AG04449 (cell line): ENCODE results near the gene RNU11.
A peak's percentile ranks its signal among the peaks of the same experiment; 100 is the strongest.

Experiments
- CTCF ChIA-PET: fragments of 350-600 bp; formaldehyde crosslinking; extraction: SDS; loops from one replicate; lab custom pipeline; 2021; ENCODE audit warnings: antibody characterized with exemption; lab: Yijun Ruan, JAX
- POLR2A ChIA-PET: fragments of 400-600, 350-600 bp; formaldehyde crosslinking; extraction: SDS; loops from one replicate; lab custom pipeline; 2020; ENCODE audit warnings: antibody characterized with exemption, inconsistent platforms; lab: Yijun Ruan, JAX
- DNase-seq: peaks from one replicate; pipeline ENCODE4 v3.0.0-alpha.2; 2010; ENCODE audit warnings: low read depth, low spot score
- H3K4me3 ChIP-seq: 2 replicates; pipeline ENCODE4 v1.5.1; 2011; ENCODE audit warnings: low read depth, mild to moderate bottlenecking, control low read depth, low read length
- TF ChIP-seq, protein P1 (sequence below): IDR thresholded peaks from one replicate; pipeline ENCODE4 v1.5.1; 2011; ENCODE audit warnings: mild to moderate bottlenecking, moderate library complexity, low read length, control low read depth, inconsistent platforms; ENCODE audit not compliant: insufficient read depth; ENCODE audit errors: missing control alignments

Gene RNU11

DNA sequence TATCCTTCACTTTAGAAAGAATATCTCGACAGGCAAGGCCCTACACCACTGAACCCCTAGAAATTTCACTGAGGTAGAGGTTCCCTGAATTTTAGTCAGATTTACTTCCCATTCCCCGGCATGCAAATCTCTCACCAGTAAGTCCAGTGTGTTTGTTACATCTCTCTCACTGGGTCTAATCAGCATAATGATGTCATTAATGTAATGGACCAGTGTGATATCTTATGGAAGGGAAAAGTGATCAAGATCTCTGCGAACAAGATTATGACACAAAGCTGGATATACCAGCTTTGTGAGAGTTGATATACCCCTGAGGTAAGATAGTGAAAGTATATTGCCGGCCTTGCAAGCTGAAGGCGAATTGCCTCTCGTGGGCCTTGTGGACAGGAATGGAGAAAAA lies 7.9 kb downstream of the RNU11 start:
- no peak for DNase-seq
- ChIA-PET POLR2A (no interaction called here), CTCF (interaction anchor here (1.3 to 1.5 kb wide), 2 partner anchors 80 to 221 kb away, joined by 3 to 6 read pairs; no protein-coding TSS in a partner anchor)
- TF ChIP-seq, protein P1, sequence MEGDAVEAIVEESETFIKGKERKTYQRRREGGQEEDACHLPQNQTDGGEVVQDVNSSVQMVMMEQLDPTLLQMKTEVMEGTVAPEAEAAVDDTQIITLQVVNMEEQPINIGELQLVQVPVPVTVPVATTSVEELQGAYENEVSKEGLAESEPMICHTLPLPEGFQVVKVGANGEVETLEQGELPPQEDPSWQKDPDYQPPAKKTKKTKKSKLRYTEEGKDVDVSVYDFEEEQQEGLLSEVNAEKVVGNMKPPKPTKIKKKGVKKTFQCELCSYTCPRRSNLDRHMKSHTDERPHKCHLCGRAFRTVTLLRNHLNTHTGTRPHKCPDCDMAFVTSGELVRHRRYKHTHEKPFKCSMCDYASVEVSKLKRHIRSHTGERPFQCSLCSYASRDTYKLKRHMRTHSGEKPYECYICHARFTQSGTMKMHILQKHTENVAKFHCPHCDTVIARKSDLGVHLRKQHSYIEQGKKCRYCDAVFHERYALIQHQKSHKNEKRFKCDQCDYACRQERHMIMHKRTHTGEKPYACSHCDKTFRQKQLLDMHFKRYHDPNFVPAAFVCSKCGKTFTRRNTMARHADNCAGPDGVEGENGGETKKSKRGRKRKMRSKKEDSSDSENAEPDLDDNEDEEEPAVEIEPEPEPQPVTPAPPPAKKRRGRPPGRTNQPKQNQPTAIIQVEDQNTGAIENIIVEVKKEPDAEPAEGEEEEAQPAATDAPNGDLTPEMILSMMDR = no peak
- no peak overlapping the region for H3K4me3 ChIP-seq

DNA sequence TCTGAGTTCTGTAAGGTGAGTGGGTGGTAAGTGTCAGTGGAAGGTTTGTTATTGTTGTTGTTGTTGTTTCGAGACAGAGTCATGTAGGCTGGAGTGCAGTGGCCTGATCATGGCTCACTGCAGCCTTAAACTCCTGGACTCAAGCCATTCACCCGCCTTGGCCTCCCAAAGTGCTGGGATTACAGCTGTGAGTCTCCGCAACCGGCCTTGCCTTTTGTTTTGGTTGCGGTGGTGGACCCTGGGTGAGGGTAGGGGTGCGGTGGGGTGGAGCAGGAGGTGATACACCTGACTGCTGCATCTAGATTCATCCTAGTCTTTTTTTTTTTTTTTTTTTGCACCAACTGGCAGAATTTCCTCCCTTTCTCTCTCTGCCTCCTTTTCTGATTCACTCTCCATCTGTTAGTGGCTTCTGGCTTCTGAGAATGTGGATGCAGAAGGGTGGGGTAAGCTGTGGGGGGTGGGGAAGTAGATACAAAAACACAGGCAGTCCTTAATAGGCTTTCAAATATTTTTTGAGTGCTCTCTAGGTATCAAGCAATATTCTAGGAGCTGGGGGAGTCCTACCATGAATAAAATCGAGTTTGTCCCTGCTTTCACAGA lies 15.6 kb downstream of the RNU11 start:
- CTCF ChIA-PET = interaction anchor here (1.0 kb wide), 1 partner anchor 213 kb away, joined by 4 read pairs; no protein-coding TSS in a partner anchor
- DNase-seq = no peak
- TF ChIP-seq, protein P1 = no peak
- no peak overlapping the region for H3K4me3 ChIP-seq
- POLR2A ChIA-PET = interaction anchor here (0.7 to 1.3 kb wide), 2 partner anchors 15 to 210 kb away, joined by 3 to 5 read pairs; partner anchors contain the start of gene RNU11

DNA sequence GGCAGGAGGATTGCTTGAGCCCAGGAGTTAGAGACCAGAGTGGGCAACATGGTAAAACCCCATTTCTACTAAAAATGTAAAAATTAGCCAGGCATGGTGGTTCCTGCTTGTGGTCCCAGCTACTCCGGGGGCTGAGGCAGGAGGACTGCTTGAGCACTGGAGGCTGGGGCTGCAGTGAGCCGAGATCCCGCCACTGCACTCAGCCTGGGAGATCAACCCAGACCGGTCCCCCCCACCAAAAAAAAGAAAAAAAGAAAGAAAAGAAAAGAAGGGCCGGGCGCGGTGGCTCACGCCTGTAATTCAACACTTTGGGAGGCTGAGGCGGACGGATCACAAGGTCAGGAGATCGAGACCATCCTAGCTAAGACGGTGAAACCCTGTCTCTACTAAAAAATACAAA lies 18.4 kb downstream of the RNU11 start:
- DNase-seq = no peak
- CTCF ChIA-PET = interaction anchor here (0.7 to 1.4 kb wide), 3 partner anchors 16 to 210 kb away, joined by 3 to 5 read pairs (median 3); no protein-coding TSS in a partner anchor
- POLR2A ChIA-PET = interaction anchor here (0.7 kb wide), 1 partner anchor 24 kb away, joined by 3 read pairs; the partner anchor contains the start of gene TAF12
- no peak overlapping the region for H3K4me3 ChIP-seq
- TF ChIP-seq, protein P1 = no peak

DNA sequence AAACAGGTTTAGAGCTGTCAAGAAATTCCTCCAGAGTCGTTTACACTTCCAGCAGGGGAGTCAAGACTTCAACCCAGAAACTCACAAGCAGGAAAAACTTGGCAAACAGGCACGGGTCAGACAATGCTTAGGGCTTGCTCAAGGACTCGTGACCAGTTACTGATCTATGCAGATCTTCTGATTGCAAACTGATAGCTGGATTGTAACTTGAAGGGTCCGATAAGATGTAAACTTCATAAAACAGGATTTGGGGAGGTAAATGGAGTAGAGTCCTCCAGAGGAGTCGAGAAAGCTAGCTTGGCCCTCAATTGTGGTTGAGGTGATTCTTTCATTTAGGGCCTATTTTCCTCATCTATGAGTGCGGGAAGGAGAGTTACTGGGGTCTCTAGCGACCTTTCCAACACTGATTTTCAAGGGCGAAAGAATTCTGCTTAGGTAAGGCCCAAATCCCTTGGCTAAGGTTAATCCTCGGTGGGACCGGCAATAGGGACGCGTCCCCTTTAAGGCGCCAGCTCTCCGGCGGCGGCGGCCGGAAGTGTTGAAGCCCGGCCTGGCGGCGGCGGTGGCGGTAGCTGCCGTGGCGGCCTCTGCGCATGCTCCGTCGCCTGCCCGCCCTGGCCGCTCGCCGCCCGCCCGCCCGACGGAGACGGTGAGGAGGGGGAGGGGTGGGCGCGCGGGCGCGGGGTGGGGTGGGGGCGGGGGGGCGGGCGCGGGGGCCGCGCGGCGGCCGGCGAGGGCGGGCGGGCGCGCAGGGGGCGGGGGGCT lies 20.0 kb downstream of the RNU11 start, which contains the start of gene GMEB1:
Gene GMEB1 (plus strand): TSS at position 594 of the 765 bp plus-strand sequence. CDS start 14,829 bp downstream, outside the sequence.
- POLR2A ChIA-PET = interaction anchor here (0.5 to 3.0 kb wide), 6 partner anchors 20 to 87 kb away, joined by 3 to 28 read pairs (median 5); partner anchors contain the start of genes RNU11, TAF12 and YTHDF2
- peak within 1 kb of the TSS; percentile 80 for H3K4me3 ChIP-seq
- CTCF ChIA-PET = interaction anchor here (1.4 to 1.7 kb wide), 3 partner anchors 25 to 209 kb away, joined by 5 to 9 read pairs (median 7); partner anchors contain the start of genes TAF12 and YTHDF2
- TF ChIP-seq, protein P1 = no peak
- no peak for DNase-seq

DNA sequence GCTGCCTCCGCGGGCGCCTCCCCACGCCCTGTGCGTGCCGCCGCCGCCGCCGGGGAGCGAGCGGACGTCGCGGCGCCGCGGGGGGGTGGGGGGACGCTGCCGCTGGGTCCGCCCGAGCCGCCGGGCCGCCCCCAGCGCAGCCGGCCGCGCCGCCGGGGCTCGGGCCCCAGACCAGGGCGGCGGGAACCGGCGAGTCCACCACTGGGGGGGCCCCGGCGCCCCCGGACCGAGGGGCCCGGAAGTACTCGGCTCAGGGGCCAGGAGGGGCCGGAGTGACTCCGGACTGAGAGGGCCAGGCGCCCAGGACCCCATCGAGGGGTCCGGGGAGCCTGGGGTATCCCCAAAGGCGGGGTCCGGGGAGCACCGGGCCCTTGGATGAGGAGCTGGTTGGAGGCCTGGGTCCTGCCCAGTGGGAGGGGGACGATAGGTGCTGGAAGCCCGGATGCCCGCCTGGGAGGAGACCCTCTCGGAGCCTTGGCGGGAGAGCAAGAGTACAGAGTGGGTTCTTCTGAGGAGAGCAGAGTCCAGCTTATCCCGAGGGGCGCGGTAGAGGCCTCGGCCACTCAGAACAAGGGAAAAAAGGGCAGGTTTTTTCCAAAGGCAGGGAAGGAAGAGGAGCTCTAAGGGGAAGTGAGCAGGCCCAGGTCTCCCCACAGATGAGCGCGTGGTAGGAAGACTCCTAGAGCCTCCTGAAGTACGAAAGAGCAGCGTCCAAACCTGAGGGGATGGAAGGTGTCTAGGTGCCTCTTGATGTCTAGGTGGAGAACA lies 20.7 kb downstream of the RNU11 start:
- peak overlapping the region; percentile 80 for H3K4me3 ChIP-seq
- TF ChIP-seq, protein P1 = no peak
- no peak for DNase-seq
- ChIA-PET CTCF (interaction anchor here (1.0 to 1.7 kb wide), 3 partner anchors 67 to 208 kb away, joined by 3 to 9 read pairs (median 4); no protein-coding TSS in a partner anchor), POLR2A (interaction anchor here (1.1 to 3.0 kb wide), 4 partner anchors 21 to 88 kb away, joined by 4 to 28 read pairs (median 7); partner anchors contain the start of genes RNU11, TAF12 and YTHDF2)
